GM21737 (cell line): ENCODE data around the gene RGS8.

ENCODE experiments used
- ATAC-seq: cut with Tn5 transposase; IDR thresholded peaks from one replicate; pipeline ENCODE4 v1.9.1; 2021; ENCODE audit warnings: mild to moderate bottlenecking, moderate library complexity; ENCODE audit not compliant: unreplicated experiment

Gene RGS8

DNA sequence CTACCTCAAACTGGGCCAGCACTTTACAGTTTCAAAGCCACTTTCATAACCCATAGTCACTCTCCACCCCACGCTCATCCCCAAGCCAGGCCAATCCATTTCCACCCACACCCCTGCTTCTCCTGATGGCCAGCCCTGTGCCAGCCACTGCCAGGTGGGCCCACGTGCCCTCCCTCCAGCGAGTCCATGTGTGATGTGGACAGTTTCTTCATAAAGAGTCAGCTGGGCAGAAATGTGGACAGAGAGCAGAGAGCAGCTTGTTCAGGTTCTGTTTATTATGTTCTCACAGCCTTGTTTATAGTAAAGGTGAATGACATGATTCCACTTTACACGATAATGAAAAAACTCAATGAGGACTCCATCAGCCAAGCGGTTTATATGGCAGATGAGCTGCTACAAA is 42.8 kb downstream of the RGS8 start:
- ATAC-seq = no peak

DNA sequence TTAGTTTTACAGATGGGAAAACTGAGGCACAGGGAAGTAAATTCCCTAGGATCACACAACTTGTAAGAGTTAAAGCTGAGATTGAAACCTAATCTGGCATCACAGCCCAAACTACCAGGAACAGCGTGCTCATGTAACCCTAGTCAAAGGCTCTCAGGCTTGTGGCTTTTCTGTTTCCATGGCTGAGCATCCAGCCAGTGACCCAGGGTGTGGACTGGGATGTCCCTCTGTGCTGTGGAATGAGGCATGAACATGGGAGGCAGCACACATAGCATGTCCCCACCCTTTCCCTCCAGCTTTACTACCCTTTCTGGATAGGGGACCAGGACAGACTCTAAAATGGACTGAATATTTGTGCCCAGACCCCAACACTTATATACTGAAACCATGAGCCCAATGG is 45.1 kb downstream of the RGS8 start:
- ATAC-seq = no peak

DNA sequence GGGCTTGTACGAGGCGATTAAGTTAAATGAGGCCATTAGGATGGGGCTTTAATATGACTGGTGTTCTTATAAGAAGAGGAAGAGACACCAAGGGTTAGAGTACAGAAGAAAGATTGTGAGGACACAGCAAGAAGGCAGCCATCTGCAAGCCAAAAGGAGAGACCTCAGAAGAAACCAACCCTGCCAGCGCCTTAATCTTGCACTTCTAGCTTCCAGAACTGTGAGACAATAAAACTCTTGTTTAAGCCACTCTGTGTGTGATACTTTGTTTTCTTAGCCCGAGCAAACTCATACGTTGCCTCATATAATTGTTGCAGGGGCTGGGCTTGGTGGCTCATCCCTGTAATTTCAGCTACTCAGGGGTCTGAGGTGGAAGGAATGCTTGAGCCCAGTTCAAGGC is 46.6 kb downstream of the RGS8 start:
- no peak for ATAC-seq

DNA sequence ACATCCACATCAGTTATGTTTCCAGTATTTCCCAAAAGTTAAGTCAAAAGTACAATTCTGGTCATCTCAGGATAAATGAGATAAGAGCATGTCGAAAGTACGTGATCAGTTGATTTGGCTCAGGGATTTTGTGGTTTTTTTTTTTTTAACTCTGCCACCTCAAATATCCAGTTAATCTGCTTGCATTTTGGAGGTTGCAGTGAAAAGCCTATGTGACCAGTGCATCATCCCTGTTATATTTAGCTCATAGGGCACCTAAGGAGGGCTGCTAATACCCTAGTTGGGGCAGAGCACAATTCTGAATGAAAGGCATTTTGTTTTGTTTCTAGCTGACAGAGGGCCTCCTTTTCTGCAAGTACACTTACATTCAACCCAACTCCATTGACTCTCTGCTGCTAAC is 48.5 kb downstream of the RGS8 start:
- no peak for ATAC-seq
